Urothelium cell line (cell line): Measurements from ENCODE around the gene SLC38A9.
"Not testable (repeated sequence)": the region's sequence is repeated elsewhere in the genome, so short reads cannot be mapped to it uniquely, and the experiment has no call there.

Source experiments
- DNase-seq: peaks from one replicate; pipeline ENCODE4 v3.0.0; 2011; ENCODE audit warnings: low spot score, mixed read lengths
- FAIRE-seq: peaks from 2 replicates; lab custom pipeline; 2011; peaks lifted over from hg19 to GRCh38; lab: Jason Lieb, UNC

SLC38A9 gene, protein sequence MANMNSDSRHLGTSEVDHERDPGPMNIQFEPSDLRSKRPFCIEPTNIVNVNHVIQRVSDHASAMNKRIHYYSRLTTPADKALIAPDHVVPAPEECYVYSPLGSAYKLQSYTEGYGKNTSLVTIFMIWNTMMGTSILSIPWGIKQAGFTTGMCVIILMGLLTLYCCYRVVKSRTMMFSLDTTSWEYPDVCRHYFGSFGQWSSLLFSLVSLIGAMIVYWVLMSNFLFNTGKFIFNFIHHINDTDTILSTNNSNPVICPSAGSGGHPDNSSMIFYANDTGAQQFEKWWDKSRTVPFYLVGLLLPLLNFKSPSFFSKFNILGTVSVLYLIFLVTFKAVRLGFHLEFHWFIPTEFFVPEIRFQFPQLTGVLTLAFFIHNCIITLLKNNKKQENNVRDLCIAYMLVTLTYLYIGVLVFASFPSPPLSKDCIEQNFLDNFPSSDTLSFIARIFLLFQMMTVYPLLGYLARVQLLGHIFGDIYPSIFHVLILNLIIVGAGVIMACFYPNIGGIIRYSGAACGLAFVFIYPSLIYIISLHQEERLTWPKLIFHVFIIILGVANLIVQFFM

DNA sequence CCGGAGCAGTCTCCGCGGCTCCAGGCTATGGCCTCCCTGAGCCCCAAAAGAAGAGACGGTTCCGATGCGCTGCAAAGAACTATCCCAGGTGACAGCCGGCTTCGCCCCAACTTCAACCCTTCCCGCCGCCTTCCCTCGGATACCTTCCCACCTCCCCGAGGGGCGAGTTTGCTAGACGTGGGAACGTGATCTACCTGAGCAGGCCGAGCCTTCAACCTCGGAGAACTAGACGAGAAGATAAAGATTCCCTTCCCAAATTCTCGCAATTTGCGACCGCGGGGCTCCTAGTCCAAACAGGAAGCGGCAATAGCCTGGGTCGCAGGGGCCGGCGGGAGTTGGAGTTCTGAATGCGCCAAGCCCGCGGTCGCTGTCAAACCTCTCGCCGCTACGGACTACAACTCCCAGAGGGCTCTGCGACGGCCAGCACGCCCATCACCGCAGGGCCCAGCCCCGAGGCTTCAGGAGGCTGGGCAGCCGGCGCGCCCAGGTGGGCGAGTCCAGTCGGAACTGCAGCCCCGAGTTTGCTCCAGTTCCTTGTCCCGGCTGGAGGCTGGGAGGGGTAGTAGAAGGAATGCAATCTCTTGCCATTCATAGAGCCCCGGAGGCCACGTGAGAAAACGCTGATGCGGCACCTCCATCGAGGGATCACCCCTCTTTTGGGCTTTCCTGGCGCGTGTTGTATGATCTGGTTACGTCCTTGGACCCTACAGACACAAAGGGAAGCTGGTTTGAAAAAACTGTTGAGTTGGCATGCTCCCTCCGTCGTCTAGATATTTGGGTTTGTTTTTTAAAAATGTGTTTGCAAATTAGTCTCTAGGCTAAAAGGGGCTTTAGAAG, at the start of gene SLC38A9:
TSS of gene SLC38A9 (minus strand) at position 302 of the 837 bp plus-strand sequence. CDS start 14,366 bp downstream, outside the sequence.
- DNase-seq (peak; percentile 97), FAIRE-seq (peak; percentile 5)

- not testable (repeated sequence) for FAIRE-seq, DNase-seq
Measured at GRCh38 chr5:55761721-55762120, 49.6 kb upstream of the SLC38A9 start.

GRCh38 chr5:55758714-55759113, 46.6 kb upstream of the SLC38A9 start:
- no peak for DNase-seq
- no peak for FAIRE-seq

DNA sequence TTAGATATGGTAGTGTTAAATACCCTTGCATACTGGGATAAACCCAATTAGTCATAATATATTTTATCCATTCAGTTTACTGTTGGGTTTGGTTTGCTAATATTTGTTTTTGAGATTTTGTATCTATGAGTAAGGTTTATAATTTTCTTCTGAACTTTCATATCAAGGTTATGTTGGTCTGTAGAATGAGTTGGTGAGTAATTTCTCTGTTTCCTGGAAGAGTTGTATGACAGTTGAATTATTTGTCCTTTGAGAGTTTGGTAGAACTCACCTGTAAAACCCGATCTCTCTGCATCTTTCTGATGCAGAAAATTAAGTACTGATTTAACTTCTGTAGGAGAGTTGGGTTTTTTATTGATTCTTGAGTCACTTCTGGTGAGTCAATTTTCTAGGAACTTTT, 46.1 kb upstream of the SLC38A9 start:
- no peak for DNase-seq
- no peak for FAIRE-seq

DNA sequence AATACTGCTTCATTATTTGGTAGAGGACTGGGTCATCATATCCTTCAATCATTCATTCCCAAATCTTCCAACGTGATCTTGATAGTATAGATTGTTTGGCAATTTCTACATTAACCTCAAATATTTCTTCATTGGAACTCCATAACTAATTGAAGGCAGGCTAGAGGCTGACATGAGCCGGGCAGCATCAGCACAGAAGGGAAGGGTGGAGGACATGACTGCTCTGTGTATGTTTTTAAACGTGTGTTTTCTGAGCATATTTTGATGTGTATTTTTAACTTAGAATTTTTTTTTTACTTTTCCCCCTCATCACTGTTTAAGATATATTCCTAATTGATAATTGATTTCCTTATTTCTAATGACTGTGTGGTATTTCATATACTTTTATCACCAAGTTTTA, 38.4 kb upstream of the SLC38A9 start:
- FAIRE-seq (no peak), DNase-seq (no peak)

- DNase-seq (no peak), FAIRE-seq (no peak)
Measured at GRCh38 chr5:55750063-55750462, 37.9 kb upstream of the SLC38A9 start.

DNA sequence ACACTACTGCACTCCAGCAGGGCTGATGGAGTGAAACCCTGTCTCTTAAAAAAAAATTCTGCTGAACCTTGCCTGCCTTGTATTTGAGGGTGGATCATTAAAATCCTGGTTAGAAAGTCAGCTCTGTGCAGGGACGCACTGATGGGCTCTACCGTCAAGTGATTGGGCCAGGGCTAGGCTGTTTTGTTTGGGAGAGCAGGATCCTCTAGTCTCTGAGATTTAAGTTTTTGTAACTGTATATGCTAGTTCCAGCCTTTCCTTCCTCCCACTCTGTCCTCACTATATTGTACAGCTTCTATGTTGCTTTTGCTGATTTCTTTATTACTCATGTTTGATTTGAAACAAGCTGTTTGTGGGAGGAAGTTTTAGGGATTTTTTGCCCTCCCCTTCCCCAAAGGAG, 37.3 kb upstream of the SLC38A9 start:
- no peak for FAIRE-seq
- DNase-seq, result no peak

DNA sequence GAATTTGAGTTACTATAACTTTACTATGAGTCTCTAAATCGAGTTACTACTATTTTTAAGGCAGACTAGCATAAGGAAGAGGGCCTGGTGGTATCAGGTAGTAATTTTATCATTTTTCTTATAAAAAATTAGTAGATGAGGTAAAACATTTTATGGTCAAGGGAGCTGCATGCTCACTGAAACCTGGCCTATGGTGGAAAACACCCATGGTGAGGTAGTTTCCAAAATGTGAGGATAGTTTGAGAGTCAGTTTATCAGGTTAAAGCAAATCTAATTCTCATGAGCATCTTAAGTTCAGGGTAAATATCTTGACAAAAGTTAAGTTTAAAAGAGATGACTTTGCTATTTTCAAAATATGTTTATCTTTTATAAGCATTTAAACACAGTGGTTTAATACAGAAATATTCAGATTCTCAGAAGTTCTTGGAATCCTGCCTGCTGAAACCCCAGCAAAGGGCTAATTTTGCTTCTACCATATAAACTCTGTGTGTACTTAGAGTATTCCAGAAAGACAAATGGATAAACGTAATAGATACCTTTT, 35.7 kb upstream of the SLC38A9 start:
- FAIRE-seq (no peak), DNase-seq (no peak)

DNA sequence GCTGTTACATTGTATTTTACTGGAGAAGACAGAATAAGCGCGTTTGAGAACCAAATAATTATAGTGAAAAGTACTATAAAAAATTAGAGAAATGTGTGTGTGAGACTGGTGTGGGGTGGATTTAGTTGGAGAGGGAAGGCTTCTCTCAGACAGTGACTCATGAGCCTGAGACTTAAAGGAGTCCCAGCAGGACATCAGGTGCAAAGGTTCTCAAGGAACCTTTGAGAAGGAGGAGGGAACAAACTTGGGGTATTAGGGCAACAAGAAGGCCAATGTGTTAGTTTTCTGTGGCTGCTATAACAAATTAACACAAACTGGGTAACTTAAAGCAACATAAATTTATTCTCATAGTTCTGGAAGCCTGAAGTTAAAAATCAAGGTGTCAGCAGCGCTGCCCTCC, 30.7 kb upstream of the SLC38A9 start:
- FAIRE-seq, result no peak
- no peak for DNase-seq

- no peak for FAIRE-seq
- no peak for DNase-seq
Measured at GRCh38 chr5:55737793-55738192, 25.7 kb upstream of the SLC38A9 start, which contains the start of gene DDX4. DDX4 (plus strand) TSS chr5:55738061; CDS start chr5:55738964, 903 bp downstream.

DNA sequence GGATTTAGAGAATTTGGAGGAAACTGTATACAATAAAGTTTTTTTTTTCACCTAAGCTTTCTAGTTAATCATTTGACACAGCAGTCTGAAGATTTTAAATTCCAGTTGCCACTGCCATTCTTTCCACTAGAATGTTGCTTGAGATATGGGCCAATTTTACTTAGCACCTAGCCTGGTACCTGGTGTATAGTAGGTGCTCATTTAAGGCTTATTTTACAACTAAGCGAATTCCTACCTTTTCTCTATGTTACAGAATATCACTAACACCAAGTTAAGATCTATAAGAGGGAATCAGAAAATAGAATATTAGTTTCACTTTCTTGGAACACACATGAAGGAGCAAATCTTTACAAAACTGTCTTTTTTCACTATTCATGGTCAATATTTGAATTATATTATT, 22.5 kb upstream of the SLC38A9 start:
- FAIRE-seq (no peak), DNase-seq (no peak)

GRCh38 chr5:55732585-55732984, 20.5 kb upstream of the SLC38A9 start:
- DNase-seq (no peak), FAIRE-seq (no peak)

- DNase-seq (no peak), FAIRE-seq (no peak)
Measured at GRCh38 chr5:55731848-55732247, 19.7 kb upstream of the SLC38A9 start.

DNA sequence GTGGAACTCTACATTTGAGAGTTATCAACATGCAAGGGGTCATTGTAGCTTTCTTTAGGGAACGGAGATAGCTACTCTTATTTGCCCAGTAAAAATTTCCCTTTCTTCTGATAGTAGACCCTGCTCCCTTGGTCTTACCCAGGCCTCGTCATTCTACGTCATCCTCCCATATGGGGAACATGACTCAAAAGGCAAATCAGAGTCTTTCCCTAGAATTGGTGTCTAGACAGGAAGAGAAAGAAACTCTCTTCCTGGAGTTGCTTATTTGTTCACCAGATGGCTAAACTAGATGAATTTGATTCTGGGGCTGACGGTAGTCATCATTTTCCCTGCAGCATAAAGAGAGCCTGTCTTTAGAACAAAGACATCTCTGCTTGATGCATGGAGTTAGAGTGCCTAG, 12.2 kb upstream of the SLC38A9 start:
- FAIRE-seq, result no peak
- DNase-seq, result no peak

DNA sequence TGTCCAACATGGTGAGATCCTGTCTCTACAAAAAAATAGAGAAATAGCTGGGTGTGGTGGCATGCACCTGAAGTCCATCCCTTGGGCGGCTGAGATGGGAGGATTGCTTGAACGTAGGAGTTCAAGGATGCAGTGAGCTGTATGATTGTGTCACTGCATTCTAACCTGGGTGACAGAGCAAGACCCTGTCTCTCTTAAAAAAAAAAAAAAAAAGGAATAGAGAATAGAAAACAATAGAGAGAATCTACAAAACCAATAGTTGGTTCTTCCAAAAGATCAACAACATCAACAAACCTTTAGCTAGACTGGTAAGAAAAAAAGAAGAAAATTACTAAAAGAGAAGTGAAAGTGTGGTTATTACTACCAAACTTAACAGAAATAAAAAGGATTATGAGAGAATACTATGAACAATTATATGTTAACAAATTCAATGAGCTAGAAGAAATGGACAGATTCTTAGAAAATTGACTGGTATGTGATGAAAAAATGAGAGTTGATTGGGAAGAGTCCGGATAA, 8.1 kb upstream of the SLC38A9 start:
- no peak for FAIRE-seq

GRCh38 chr5:55719026-55719425, 6.9 kb upstream of the SLC38A9 start:
- DNase-seq, FAIRE-seq: not testable (repeated sequence)

More for the DNA sequence above, 8.1 kb upstream of the SLC38A9 start:
- DNase-seq, result no peak

GRCh38 chr5:55715519-55716078, 3.5 kb upstream of the SLC38A9 start:
- no peak for FAIRE-seq
- DNase-seq, result no peak

GRCh38 chr5:55714749-55715148, 2.6 kb upstream of the SLC38A9 start:
- FAIRE-seq (no peak), DNase-seq (no peak)

- no peak for DNase-seq
- FAIRE-seq, result no peak
Measured at GRCh38 chr5:55714339-55714738, 2.2 kb upstream of the SLC38A9 start.

DNA sequence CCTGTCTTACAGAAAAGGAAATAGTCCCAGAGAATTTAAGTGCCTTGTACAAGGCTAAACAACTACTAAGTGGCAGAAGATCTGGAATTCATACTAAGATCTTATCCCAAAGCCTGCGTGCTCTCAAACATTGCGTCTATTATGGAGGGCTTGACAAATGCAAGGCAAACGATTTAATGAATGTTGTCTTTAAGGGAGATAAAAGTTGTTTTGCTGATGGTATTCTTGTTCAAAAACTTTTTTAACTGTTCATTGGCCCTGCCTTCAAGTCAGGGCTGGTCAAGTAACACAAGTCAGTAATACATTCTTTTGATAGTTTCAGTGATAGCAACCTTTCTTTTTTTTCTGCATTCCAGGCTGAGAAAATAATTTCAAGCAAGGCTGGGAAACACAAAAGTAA, 1.7 kb upstream of the SLC38A9 start:
- DNase-seq (no peak), FAIRE-seq (no peak)
